Activated gamma-delta T cell treated with Interleukin-2 at 50 U/mL for 16 hours (primary cell): ENCODE measurements around the gene LRBA.
"Not testable (repeated sequence)": the region's sequence is repeated elsewhere in the genome, so short reads cannot be mapped to it uniquely, and the experiment has no call there.

Experiments used
- DNase-seq: peaks from one replicate; pipeline ENCODE4 v3.0.0-alpha.2; 2020

The LRBA gene

GRCh38 chr4:151013944-151014343 lies 1.1 kb downstream of the LRBA start:
- no peak for DNase-seq

- no peak for DNase-seq
Measured at GRCh38 chr4:151013491-151013890, 1.6 kb downstream of the LRBA start.

DNA sequence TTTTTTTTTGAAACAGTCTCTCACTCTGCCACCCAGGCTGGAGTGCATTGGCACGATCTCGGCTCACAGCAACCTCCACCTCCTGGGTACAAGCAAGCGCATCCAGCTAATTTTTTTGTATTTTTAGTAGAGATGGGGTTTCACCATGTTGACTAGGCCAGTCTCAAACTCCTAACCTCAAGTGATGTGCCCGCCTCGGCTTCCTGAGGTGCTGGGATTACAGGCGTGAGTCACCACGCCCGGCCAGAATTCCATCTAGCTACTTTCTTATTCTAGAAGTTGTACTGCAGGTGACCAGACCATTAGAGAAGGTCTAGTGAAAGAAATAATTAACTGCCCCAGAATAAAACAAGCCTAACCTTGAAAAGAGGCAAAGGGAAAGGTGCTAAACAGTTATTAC lies 2.3 kb downstream of the LRBA start:
- DNase-seq = no peak

DNA sequence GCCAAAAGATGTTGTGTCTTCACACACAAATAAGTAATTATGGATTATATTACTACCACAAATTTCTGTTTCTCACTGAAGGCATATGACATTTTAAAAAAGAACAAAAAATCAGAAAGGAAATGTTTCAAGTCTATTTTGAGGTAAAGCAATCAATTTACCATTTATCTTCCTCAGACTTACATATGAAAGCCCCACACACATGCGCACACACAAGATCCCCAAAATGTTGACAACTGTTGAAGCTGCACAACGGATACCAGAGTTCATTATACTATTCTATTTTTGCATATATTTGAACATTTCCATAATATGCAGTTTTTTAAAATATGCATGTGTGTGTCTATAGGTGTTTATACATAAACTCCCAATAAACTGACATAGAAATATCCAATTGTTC lies 2.7 kb downstream of the LRBA start:
- no peak for DNase-seq

DNA sequence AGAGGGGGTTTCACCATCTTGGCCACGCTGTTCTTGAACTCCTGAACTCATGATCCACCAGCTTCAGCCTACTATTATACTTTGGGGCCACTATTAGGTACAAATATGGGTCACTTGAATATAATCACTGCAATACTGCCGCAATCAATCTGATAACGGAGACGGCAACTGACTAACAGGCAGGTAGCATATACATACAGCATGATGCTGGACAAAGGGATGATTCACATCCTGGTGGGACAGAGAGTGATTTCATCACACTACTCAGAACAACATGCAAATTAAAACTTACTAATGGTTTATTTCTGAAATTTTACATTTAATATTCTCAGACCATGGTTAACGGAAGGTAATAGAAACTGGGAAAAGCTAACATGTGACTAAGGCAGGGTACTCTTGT lies 10.9 kb downstream of the LRBA start:
- no peak for DNase-seq

GRCh38 chr4:151000747-151001429 lies 14.2 kb downstream of the LRBA start:
- DNase-seq = no peak

DNA sequence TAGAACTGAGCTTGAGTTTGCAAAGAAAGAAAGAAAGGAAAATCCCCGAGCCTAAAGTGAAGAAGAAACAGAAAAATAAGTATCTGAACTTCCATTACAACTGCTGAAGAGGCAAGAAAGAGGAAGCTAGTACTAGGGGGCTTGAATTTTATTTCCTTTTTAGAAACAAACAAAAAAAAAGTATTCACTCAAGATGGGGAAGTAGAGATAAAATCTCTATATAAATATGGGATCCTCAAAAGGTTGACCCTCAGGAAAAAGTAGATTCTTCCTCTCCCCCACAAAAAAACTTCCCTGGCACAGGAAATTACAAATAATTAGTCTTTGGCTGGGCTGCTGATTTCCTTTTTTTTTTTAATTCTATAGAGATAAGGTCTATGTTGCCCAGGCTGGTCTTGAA lies 16.0 kb downstream of the LRBA start:
- no peak for DNase-seq

GRCh38 chr4:150997141-150997540 lies 17.9 kb downstream of the LRBA start:
- no peak for DNase-seq

DNA sequence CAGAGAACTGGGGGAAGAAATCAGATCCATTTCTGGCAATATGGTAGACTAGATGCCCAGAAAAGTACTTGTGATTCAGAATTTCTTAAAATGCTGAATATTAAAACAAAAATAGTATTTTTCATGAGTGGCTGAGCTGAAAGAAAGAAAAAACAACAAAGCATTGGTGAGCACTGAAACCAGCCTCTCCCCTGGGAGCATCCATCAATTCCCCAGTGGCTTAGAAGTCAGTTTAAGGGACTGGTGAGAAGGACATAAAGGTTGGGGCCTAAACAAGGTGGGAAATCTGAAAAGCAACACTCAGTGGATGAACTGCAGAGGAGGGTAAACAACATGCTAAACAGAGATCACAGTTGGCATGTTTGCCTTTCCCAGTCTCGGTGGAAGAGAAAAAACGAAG lies 20.4 kb downstream of the LRBA start:
- DNase-seq = no peak

DNA sequence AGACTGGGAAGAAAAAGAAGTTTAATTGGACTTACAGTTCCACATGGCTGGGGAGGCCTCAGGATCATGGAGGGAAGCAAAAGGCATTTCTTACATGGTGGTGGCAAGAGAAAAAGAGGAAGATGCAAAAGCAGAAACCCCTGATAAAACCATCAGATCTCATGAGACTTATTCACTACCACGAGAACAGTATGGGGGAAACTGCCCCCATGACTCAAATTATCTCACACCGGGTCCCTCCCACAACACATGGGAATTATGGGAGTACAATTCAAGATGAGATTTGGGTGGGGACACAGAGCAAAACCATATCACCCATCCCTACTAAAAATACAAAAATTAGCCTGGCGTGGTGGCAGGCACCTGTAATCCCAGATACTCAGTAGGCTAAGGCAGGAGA lies 21.5 kb downstream of the LRBA start:
- not testable (repeated sequence) for DNase-seq

DNA sequence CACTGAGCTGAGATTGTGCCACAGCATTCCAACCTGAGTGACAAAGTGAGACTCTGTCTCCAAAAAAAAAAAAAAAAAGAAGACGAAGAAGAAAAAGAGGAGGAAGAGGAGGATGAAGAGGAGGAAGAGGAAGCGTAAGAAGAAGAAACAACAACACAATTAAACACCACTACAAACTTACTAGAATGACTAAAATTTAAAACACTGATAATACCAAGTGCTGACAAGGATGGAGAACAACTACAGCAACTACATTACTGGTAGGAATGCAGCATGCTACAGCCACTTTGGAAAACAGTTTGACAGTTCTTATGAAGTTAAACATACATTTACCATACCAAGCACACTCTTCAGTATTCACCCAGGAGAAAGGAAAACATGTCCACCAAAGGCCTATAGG lies 24.1 kb downstream of the LRBA start:
- DNase-seq = no peak

GRCh38 chr4:150990250-150990649 lies 24.8 kb downstream of the LRBA start:
- no peak for DNase-seq

- no peak for DNase-seq
Measured at GRCh38 chr4:150988238-150988637, 26.8 kb downstream of the LRBA start.

DNA sequence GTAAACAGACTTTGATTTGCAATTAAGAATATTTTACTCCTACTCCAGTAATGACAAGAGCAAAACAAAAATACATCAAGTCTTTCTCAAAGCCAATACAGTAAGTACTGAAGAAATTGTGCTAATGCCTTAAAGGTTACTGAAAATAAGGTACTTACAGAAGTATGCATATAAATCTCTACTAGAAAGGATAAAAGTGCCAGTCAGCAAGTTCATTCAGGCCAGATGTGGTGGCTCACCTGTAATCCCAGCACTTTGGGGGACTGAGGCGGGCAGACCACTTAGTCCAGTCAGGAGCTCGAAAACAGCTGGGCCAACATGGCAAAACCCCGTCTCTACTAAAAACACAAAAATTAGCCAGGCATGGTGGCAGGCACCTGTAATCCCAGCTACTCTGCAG lies 27.9 kb downstream of the LRBA start:
- DNase-seq = no peak

- DNase-seq = no peak
Measured at GRCh38 chr4:150986085-150986484, 29.0 kb downstream of the LRBA start.

DNA sequence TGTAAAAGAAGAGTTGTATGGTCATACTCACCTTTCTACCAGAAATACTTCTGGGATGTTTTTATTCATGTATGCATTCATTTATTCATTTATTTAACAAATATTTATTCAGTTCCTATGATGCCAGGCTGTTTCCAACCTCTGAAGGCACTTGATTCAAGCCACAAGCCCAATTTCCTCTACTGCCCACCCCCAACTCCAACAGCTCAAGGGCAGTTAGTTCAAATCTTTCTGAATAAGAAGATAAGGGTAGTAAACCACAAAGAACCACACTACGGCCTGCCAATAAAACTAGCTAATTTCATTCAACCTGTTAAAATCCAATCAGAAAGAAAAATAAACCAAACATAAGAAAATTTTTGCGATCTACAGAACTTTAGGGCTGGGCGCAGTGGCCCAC lies 31.2 kb downstream of the LRBA start:
- no peak for DNase-seq

DNA sequence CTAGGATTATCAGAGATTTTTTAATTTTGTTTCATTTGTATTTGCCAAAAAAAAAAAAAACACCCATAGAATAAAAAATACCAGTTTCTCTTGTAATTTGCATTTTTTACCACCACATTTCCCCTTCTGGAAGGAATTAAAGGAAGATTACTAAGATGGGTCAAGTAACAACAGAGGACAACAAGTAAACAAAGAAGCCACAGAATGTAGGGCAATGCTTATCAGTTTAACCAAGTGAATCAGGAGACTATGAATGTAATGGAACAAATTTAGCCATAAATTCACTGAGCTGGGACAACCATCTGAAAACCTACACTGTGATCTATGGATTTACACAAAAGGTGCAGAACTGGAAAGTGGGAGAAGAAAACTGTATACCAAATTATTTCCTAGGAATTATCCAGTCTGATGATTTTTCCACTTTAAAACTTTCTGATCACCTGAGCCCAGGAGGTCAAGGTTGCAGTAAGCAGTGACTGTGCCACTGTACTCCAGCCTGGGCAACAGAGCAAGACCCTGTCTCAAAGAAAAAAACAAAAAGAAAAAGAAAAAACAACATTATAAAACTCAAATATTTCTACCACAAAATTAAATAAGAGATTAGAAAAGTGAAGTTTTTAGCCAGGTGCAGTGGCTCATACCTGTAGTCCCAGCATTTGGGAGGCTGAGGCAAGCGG lies 32.4 kb downstream of the LRBA start:
- DNase-seq = no peak

GRCh38 chr4:150978738-150979575 lies 36.1 kb downstream of the LRBA start:
- no peak for DNase-seq

- DNase-seq = no peak
Measured at GRCh38 chr4:150976478-150977118, 38.5 kb downstream of the LRBA start.

GRCh38 chr4:150974750-150975149 lies 40.3 kb downstream of the LRBA start:
- no peak for DNase-seq

- DNase-seq = no peak
Measured at GRCh38 chr4:150974252-150974640, 40.8 kb downstream of the LRBA start.

DNA sequence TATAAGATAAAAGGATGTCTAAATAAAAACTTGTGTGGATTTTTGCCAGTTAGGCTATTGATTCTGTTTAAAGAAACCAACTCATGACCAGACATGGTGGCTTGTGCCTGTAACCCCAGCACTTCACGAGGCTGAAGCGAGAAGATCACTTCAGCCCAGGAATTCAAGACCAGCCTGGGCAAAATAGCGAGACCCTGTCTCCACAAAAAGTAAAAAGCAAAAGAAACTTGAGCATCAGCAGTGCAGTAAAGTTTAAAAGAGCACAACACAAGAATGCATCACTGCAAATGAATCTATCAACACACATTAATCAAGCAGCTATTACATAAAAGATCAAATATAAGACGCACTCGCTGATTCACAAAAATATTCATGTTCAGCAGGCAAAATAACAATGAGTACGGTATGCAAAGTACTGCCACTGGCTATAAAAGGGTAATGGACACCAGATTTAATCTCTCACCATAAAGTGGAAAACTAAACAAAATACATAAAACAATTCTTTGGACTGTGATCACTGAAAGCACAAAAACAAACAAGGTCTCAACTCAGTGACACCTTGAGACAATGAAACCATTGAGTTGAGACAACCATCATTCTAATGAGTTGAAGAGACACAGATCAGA lies 41.3 kb downstream of the LRBA start:
- DNase-seq = no peak

DNA sequence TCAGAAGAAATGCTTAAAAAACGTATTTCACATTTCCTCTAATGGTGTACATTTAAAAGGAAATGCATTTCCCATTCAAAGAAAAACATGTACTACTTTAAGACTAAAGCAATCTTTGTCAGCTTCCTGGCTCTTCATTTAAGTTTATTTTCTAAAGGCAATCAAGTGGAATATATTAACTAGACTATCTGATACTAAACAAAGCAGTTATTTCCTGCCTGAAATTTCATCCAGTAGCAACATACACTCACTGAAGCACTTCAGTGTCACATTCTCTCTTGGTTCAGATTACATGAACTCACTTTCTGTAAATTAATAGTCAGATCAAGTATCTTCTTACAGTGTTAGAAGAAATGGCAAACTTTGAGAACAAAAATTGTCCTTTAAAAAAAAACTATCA lies 42.5 kb downstream of the LRBA start:
- no peak for DNase-seq
